HCT116 (cell line): ENCODE measurements around the gene KCNK5. TPM values are rescaled to one million over a fixed set of nuclear protein-coding genes. Genes with fewer than 3 reads are reported as not detected.

Experiments
- ATAC-seq: fragments of 200-7000 bp; cut with Tn5 transposase; 2 replicates; pipeline ENCODE4 v1.9.1; 2020; ENCODE audit warnings: mild to moderate bottlenecking, moderate library complexity
- BruUV-seq: library from RNA; stranded (reverse); fragments of 400-500 nt; replicated peaks from 2 replicates; lab custom pipeline; 2021; lab: Mats Ljungman, UMichigan
- CTCF ChIA-PET: fragments of 300-600 bp; sonication (Branson Sonifier 250); formaldehyde crosslinking; loops from one replicate; lab custom pipeline; 2021; ENCODE audit warnings: antibody characterized with exemption; lab: Charles Lee
- POLR2A ChIA-PET: fragments of 300-600, 350-600 bp; sonication (Branson Sonifier 250); formaldehyde crosslinking; loops from one replicate; lab custom pipeline; 2021; ENCODE audit warnings: antibody characterized with exemption; lab: Charles Lee
- RAD21 ChIA-PET, 2 experiments: fragments of 300-600 bp; sonication (Branson Sonifier 250); formaldehyde crosslinking; loops; one replicate each; lab custom pipeline; 2023; ENCODE audit warnings: low total read pairs in 2 of 2; ENCODE audit not compliant: uncharacterized antibody in 2 of 2, unreplicated experiment in 2 of 2, low non-redundant PET in 1 of 2; lab: Charles Lee
- DNase-seq: peaks from one replicate; pipeline ENCODE4 v3.0.0-alpha.2; 2010; ENCODE audit warnings: low read depth, low spot score
- H2AFZ ChIP-seq: fragments of 200-600 bp; shearing (Covaris generic), sonication (generic); 2 replicates; pipeline ENCODE4 v1.6.1; 2017; ENCODE audit warnings: low read depth, mixed run types, mixed read lengths, antibody characterized with exemption, low read length; ENCODE audit not compliant: poor library complexity, severe bottlenecking
- H3K27ac ChIP-seq: 2 replicates; pipeline ENCODE4 v1.5.1; 2012; ENCODE audit warnings: low read depth, low read length
- H3K27me3 ChIP-seq: fragments of 200-600 bp; sonication (generic); 2 replicates; pipeline ENCODE4 v1.6.1; 2016; ENCODE audit warnings: mixed run types, low read length, mixed read lengths; ENCODE audit not compliant: insufficient read depth
- H3K36me3 ChIP-seq, 2 experiments: fragments of 200-500 bp in 1 of 2; fragments of 200-600 bp in 1 of 2; sonication (Bioruptor generic) in 1 of 2; sonication (generic) in 1 of 2; 2 replicates each; pipeline versions ENCODE4 v1.5.1 to v1.6.1; 2014 to 2016; ENCODE audit warnings: low read length in 2 of 2, inconsistent platforms in 1 of 2, mixed read lengths in 1 of 2, mixed run types in 1 of 2; ENCODE audit not compliant: insufficient read depth in 2 of 2, control insufficient read depth in 1 of 2
- H3K4me1 ChIP-seq, 2 experiments: fragments of 200-600 bp in 1 of 2; sonication (generic) in 1 of 2; 2 replicates each; pipeline versions ENCODE4 v1.5.1 to v1.6.1; 2012 to 2017; ENCODE audit warnings: low read length in 2 of 2, inconsistent platforms in 1 of 2, mild to moderate bottlenecking in 1 of 2, mixed read lengths in 1 of 2, mixed run types in 1 of 2, moderate library complexity in 1 of 2; ENCODE audit not compliant: insufficient read depth in 2 of 2, control insufficient read depth in 1 of 2
- H3K4me2 ChIP-seq: fragments of 200-600 bp; sonication (generic); 2 replicates; pipeline ENCODE4 v1.6.1; 2017; ENCODE audit warnings: mixed run types, low read length, mixed read lengths
- H3K4me3 ChIP-seq, 2 experiments: fragments of 200-600 bp in 1 of 2; sonication (generic) in 1 of 2; replicated peaks in 1 of 2; 2 replicates each; pipeline ENCODE4 v1.5.1; 2011 to 2016; ENCODE audit warnings: low read length in 2 of 2, control low read depth in 1 of 2, low read depth in 1 of 2, mild to moderate bottlenecking in 1 of 2, mixed read lengths in 1 of 2, mixed run types in 1 of 2
- H3K79me2 ChIP-seq: fragments of 200-600 bp; sonication (generic); 2 replicates; pipeline ENCODE4 v1.6.1; 2017; ENCODE audit warnings: mild to moderate bottlenecking, mixed run types, low read length, moderate library complexity, mixed read lengths; ENCODE audit not compliant: insufficient read depth
- H3K9ac ChIP-seq: fragments of 200-600 bp; sonication (generic); 2 replicates; pipeline ENCODE4 v1.6.1; 2016; ENCODE audit warnings: low read length, mixed read lengths
- H3K9me2 ChIP-seq: fragments of 200-600 bp; sonication (generic), shearing (Covaris generic); 2 replicates; pipeline ENCODE4 v1.6.1; 2017; ENCODE audit warnings: mixed run types, mild to moderate bottlenecking, moderate library complexity; ENCODE audit not compliant: insufficient read depth
- H3K9me3 ChIP-seq, 2 experiments: fragments of 200-500 bp in 1 of 2; fragments of 200-600 bp in 1 of 2; sonication (Bioruptor generic) in 1 of 2; sonication (generic) in 1 of 2; 2 replicates each; pipeline ENCODE4 v1.6.1; 2014 to 2017; ENCODE audit warnings: low read length in 2 of 2, mixed read lengths in 2 of 2, inconsistent platforms in 1 of 2, low read depth in 1 of 2, mild to moderate bottlenecking in 1 of 2, mixed run types in 1 of 2, moderate library complexity in 1 of 2; ENCODE audit not compliant: control insufficient read depth in 1 of 2, insufficient read depth in 1 of 2
- H4K20me1 ChIP-seq: fragments of 200-600 bp; sonication (generic), shearing (Covaris generic); 2 replicates; pipeline ENCODE4 v1.6.1; 2017; ENCODE audit warnings: mixed run types, mild to moderate bottlenecking, moderate library complexity; ENCODE audit not compliant: insufficient read depth
- ATF3 ChIP-seq: IDR thresholded peaks from 2 replicates; pipeline ENCODE4 v1.6.1; 2012
- CBX3 ChIP-seq: IDR thresholded peaks from 2 replicates; pipeline ENCODE4 v1.6.1; 2012; ENCODE audit warnings: low read depth
- CEBPB ChIP-seq: IDR thresholded peaks from 2 replicates; pipeline ENCODE4 v1.6.1; 2012; ENCODE audit warnings: low read depth
- CTCF ChIP-seq, 3 experiments: fragments of 200-600 bp in 1 of 3; sonication (generic) in 1 of 3; IDR thresholded peaks in 2 of 3; conservative IDR thresholded peaks in 1 of 3; 2 replicates each; pipeline ENCODE4 v1.5.1; 2012 to 2017; ENCODE audit warnings: low read depth in 2 of 3, low read length in 2 of 3, antibody characterized with exemption in 1 of 3, borderline replicate concordance in 1 of 3, control low read depth in 1 of 3, mild to moderate bottlenecking in 1 of 3, mixed read lengths in 1 of 3, mixed run types in 1 of 3, moderate library complexity in 1 of 3; ENCODE audit not compliant: insufficient read depth in 1 of 3
- EGR1 ChIP-seq: IDR thresholded peaks from 2 replicates; pipeline ENCODE4 v1.6.1; 2012; ENCODE audit warnings: low read depth
- ELF1 ChIP-seq: IDR thresholded peaks from 2 replicates; pipeline ENCODE4 v1.6.1; 2012; ENCODE audit warnings: low read depth, borderline replicate concordance
- EZH2phosphoT487 ChIP-seq: fragments of 200-600 bp; IDR thresholded peaks from 2 replicates; pipeline ENCODE4 v1.6.1; 2018; ENCODE audit warnings: antibody characterized with exemption, borderline replicate concordance
- FOSL1 ChIP-seq: IDR thresholded peaks from 2 replicates; pipeline ENCODE4 v1.6.1; 2012; ENCODE audit warnings: low read depth
- MAX ChIP-seq: IDR thresholded peaks from 2 replicates; pipeline ENCODE4 v1.6.1; 2012
- POLR2A ChIP-seq: IDR thresholded peaks from 2 replicates; pipeline ENCODE4 v1.7.0; 2011; ENCODE audit warnings: borderline replicate concordance; ENCODE audit not compliant: insufficient read depth, insufficient read length; ENCODE audit errors: extremely low read depth
- POLR2AphosphoS5 ChIP-seq: IDR thresholded peaks from 2 replicates; pipeline ENCODE4 v1.6.1; 2011; ENCODE audit warnings: mild to moderate bottlenecking, low read depth, low read length, moderate library complexity
- REST ChIP-seq: IDR thresholded peaks from 2 replicates; pipeline ENCODE4 v1.6.1; 2012; ENCODE audit warnings: low read depth
- SIN3A ChIP-seq: IDR thresholded peaks from 2 replicates; pipeline ENCODE4 v1.6.1; 2012; ENCODE audit warnings: low read depth
- TCF7L2 ChIP-seq: IDR thresholded peaks from 2 replicates; pipeline ENCODE4 v1.7.0; 2011; ENCODE audit warnings: borderline replicate concordance, inconsistent platforms; ENCODE audit not compliant: insufficient read depth, insufficient read length; ENCODE audit errors: extremely low read depth
- ZFX ChIP-seq: fragments of 450-650 bp; IDR thresholded peaks from 2 replicates; pipeline ENCODE4 v1.6.1; 2017
- ZNF274 ChIP-seq: fragments of 200-500 bp; sonication (Bioruptor generic); IDR thresholded peaks from 2 replicates; pipeline ENCODE4 v1.6.1; 2014; ENCODE audit warnings: mild to moderate bottlenecking, low read depth, low read length, inconsistent platforms
- intact Hi-C: fragments of 100-400 bp; cut with micrococcal nuclease; formaldehyde crosslinking; loops from 2 replicates; pipeline ENCODE4 v1.10.0; 2022
- total RNA-seq: library from RNA; stranded (reverse); gene quantifications from one replicate; pipeline ENCODE4 v1.2.1, GENCODE V29; 2021; ENCODE audit not compliant: unreplicated experiment

The KCNK5 gene
- total RNA-seq, 1 experiment from 2014 or later: 9.5 TPM

- H3K27me3 ChIP-seq: no peaks in the 10 kb centered on the region
- intact Hi-C loops: no loop called here
- H3K36me3 ChIP-seq: no peaks in the 10 kb centered on the region
- H3K9me3 ChIP-seq: no peaks in the 10 kb centered on the region
- H3K9ac ChIP-seq: no peak overlapping the region
- POLR2A ChIA-PET: no interaction called here
- no peaks in the 10 kb centered on the region for H3K9me2 ChIP-seq
- CTCF ChIA-PET: no interaction called here
- peaks cover 6% of the 10 kb centered on the region; the same call in 1 of the 2 replicates for H3K79me2 ChIP-seq
- no TSS peak for BruUV-seq
- H3K27ac ChIP-seq: no peak overlapping the region
- DNase-seq (no peak), ATAC-seq (no peak)
- H4K20me1 ChIP-seq: no peaks in the 10 kb centered on the region
- no peak overlapping the region for H2AFZ ChIP-seq
- peaks cover 8 to 13% of the 10 kb centered on the region in 2 experiments; a peak in 3 of 4 replicates for H3K4me1 ChIP-seq
- TF ChIP-seq MAX (no peak), TCF7L2 (no peak), SIN3A (no peak), ELF1 (no peak), EGR1 (no peak), CEBPB (no peak), POLR2A (no peak), ZNF274 (no peak), ATF3 (no peak), ZFX (no peak), EZH2phosphoT487 (no peak), POLR2AphosphoS5 (no peak), REST (no peak), CTCF (IDR thresholded peaks at IDR 0.05 in 2 of 3, conservative IDR thresholded peaks at IDR 0.05 in 1 of 3; ENCODE audit: borderline replicate concordance in 1 of 3, insufficient read depth in 1 of 3, low read depth in 2 of 3, low read length in 2 of 3) (no peak), FOSL1 (no peak), CBX3 (no peak)
- no peak overlapping the region for H3K4me2 ChIP-seq
- RAD21 ChIA-PET: no interaction called here
- no peak overlapping the region for H3K4me3 ChIP-seq
Measured at GRCh38 chr6:39233333-39233732, 4.1 kb upstream of the KCNK5 start.
